Measurements from ENCODE around the gene HOATZ. TPM values are rescaled to one million over a fixed set of nuclear protein-coding genes. Genes with fewer than 3 reads are reported as not detected.

Gene HOATZ
- total and polyA plus RNA-seq, 2 experiments from 2014 or later, result not detected

DNA sequence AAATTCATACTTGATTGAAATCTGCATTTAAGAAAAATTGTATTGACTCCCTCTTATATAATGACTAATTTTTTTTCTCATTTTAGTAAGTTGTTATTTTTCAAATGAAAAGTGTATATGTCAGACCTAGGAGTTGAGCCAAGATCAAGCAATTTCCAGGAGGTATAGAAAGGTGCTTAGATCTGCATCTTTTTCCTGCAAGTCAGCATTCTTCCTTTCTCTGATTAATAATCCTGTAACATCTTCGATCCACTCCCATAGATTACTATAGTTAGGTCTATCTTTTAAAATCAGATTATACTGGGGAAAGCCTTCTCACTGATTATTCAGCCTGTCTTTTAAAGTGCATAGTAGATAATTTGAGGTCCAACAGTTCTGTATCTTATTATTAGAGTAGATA is 12.7 kb downstream of the HOATZ start:
- H3K4me3 ChIP-seq, result no peak overlapping the region
- no peaks in the 10 kb centered on the region for H3K9me3 ChIP-seq (ENCODE audit: low read depth)
- H3K79me2 ChIP-seq (ENCODE audit: insufficient read depth), result no peaks in the 10 kb centered on the region
- DNase-seq, result no peak
- H3K27me3 ChIP-seq (replicated peaks; ENCODE audit: insufficient read depth), result no peaks in the 10 kb centered on the region
- H3K9me2 ChIP-seq (ENCODE audit: insufficient read depth), result no peaks in the 10 kb centered on the region
- no peak overlapping the region for H3K27ac ChIP-seq
- H3K9ac ChIP-seq, result no peak overlapping the region
- no peak overlapping the region for H2AFZ ChIP-seq
- in situ Hi-C loops (cut with MboI), result no loop called here
- H4K20me1 ChIP-seq (ENCODE audit: insufficient read depth), result no peaks in the 10 kb centered on the region
- WGBS, 2 experiments (ENCODE audit: low coverage in 1 of 2, low lambda C conversion rate in 2 of 2, missing lambda C conversion rate in 2 of 2), result 92 to 94% methylated on average over 1 of the region's 1 CpG
- peaks cover 51% of the 10 kb centered on the region for H3K4me1 ChIP-seq (ENCODE audit: insufficient read depth)
- peaks cover 35% of the 10 kb centered on the region for H3F3A ChIP-seq (ENCODE audit: insufficient read depth)
- H3K36me3 ChIP-seq (ENCODE audit: low read depth), result no peaks in the 10 kb centered on the region
- TF ChIP-seq EZH2phosphoT487 (IDR thresholded peaks at IDR 0.05; ENCODE audit: insufficient read depth, low read depth) (no peak), EZH2 (IDR thresholded peaks at IDR 0.05; ENCODE audit: insufficient read depth, poor library complexity, severe bottlenecking) (no peak)
- no peak overlapping the region for H3K4me2 ChIP-seq (ENCODE audit: unreplicated experiment)

DNA sequence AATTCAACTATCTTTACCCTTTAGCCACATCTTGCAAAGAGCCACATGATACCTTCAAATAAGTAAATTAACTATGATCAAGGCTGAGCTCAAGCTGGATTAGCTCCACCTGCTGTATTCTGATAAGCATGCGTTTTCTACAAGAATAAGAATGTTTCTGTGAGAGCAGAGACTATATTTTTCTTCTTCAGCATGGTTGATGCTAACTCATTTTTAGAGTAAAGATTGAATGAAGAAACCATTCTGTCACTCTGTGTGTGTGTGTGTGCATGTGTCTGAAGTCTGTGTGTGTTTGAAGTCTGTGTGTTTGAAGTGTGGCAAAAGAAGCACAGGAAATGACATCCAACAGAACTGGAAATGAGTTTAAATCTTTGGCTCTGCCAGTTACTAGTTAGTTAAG is 14.0 kb downstream of the HOATZ start:
- Histone ChIP-seq H3K4me2 (ENCODE audit: unreplicated experiment) (no peak overlapping the region), H3K9me3 (ENCODE audit: low read depth) (no peaks in the 10 kb centered on the region), H3K79me2 (ENCODE audit: insufficient read depth) (no peaks in the 10 kb centered on the region), H3K9me2 (ENCODE audit: insufficient read depth) (no peaks in the 10 kb centered on the region), H3K9ac (no peak overlapping the region), H4K20me1 (ENCODE audit: insufficient read depth) (no peaks in the 10 kb centered on the region), H2AFZ (peak overlapping the region; percentile 5; the same call in 1 of the 2 replicates), H3K27ac (no peak overlapping the region), H3K27me3 (replicated peaks; ENCODE audit: insufficient read depth) (no peaks in the 10 kb centered on the region), H3F3A (ENCODE audit: insufficient read depth) (peaks cover 38% of the 10 kb centered on the region), H3K4me1 (ENCODE audit: insufficient read depth) (peaks cover 53% of the 10 kb centered on the region), H3K4me3 (no peak overlapping the region), H3K36me3 (ENCODE audit: low read depth) (no peaks in the 10 kb centered on the region)
- DNase-seq, result no peak
- no peak for TF ChIP-seq EZH2 (IDR thresholded peaks at IDR 0.05; ENCODE audit: insufficient read depth, poor library complexity, severe bottlenecking)
- TF ChIP-seq EZH2phosphoT487 (IDR thresholded peaks at IDR 0.05; ENCODE audit: insufficient read depth, low read depth), result no peak
- WGBS, 2 experiments (ENCODE audit: low coverage in 1 of 2, low lambda C conversion rate in 2 of 2, missing lambda C conversion rate in 2 of 2), result 56 to 65% methylated on average over 1 of the region's 1 CpG
- in situ Hi-C loops (cut with MboI), result no loop called here

DNA sequence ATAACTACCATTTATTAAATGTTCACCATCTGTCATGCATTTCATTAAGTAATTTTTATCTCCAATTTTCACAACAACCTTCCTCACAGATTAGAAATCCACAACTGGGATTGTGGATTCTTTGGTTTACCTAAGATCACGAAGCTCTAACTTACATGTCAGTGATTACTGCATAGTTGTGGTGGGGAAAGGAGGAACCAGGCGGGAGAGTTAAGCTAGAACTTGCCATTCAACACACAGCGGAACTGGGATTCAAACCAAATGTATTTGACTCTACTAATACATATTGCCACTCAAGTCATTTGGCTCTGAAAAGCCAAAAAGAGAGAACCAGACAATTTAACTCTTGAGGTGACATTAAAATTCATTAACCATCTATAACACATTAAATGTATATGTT is 15.5 kb downstream of the HOATZ start:
- no peak for DNase-seq
- no peaks in the 10 kb centered on the region for H3K9me2 ChIP-seq (ENCODE audit: insufficient read depth)
- H3K9ac ChIP-seq, result no peak overlapping the region
- no peak overlapping the region for H3K4me2 ChIP-seq (ENCODE audit: unreplicated experiment)
- in situ Hi-C loops (cut with MboI), result no loop called here
- 64 to 67% methylated on average over 3 of the region's 3 CpGs for WGBS, 2 experiments (ENCODE audit: low coverage in 1 of 2, low lambda C conversion rate in 2 of 2, missing lambda C conversion rate in 2 of 2)
- no peak overlapping the region for H3K4me3 ChIP-seq
- H3K79me2 ChIP-seq (ENCODE audit: insufficient read depth), result no peaks in the 10 kb centered on the region
- no peaks in the 10 kb centered on the region for H3K36me3 ChIP-seq (ENCODE audit: low read depth)
- peaks cover 38% of the 10 kb centered on the region for H3F3A ChIP-seq (ENCODE audit: insufficient read depth)
- peaks cover 53% of the 10 kb centered on the region for H3K4me1 ChIP-seq (ENCODE audit: insufficient read depth)
- H4K20me1 ChIP-seq (ENCODE audit: insufficient read depth), result no peaks in the 10 kb centered on the region
- no peaks in the 10 kb centered on the region for H3K27me3 ChIP-seq (replicated peaks; ENCODE audit: insufficient read depth)
- no peak overlapping the region for H3K27ac ChIP-seq
- H3K9me3 ChIP-seq (ENCODE audit: low read depth), result no peaks in the 10 kb centered on the region
- no peak overlapping the region for H2AFZ ChIP-seq
- TF ChIP-seq EZH2 (IDR thresholded peaks at IDR 0.05; ENCODE audit: insufficient read depth, poor library complexity, severe bottlenecking) (no peak), EZH2phosphoT487 (IDR thresholded peaks at IDR 0.05; ENCODE audit: insufficient read depth, low read depth) (no peak)

DNA sequence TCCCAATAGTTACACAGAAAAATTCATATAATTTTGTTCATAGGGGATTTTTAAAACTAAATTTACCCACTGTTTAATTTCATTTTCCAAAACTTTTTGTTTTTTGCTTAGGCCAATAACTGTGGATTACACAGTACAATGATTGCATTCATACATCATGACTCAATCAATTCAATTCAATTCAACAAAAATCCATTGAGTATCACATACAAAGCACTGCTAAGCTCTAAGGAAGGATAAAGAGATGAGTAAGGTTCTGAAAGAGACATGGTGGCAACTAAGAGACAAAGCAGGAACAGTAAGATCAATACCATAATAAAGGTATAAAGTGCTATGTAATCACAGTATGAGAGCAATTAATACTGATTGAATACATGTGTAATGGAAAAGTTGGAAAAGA is 16.6 kb downstream of the HOATZ start:
- Histone ChIP-seq H3K4me1 (ENCODE audit: insufficient read depth) (peaks cover 51% of the 10 kb centered on the region), H3K36me3 (ENCODE audit: low read depth) (no peaks in the 10 kb centered on the region), H3K9ac (peak overlapping the region; percentile 56), H3K9me3 (ENCODE audit: low read depth) (no peaks in the 10 kb centered on the region), H3K9me2 (ENCODE audit: insufficient read depth) (no peaks in the 10 kb centered on the region), H3K79me2 (ENCODE audit: insufficient read depth) (no peaks in the 10 kb centered on the region), H3K27ac (peak overlapping the region; percentile 89), H3K27me3 (replicated peaks; ENCODE audit: insufficient read depth) (no peaks in the 10 kb centered on the region), H3K4me3 (peak overlapping the region; percentile 52), H3K4me2 (ENCODE audit: unreplicated experiment) (peak overlapping the region; percentile 69), H3F3A (ENCODE audit: insufficient read depth) (peaks cover 36% of the 10 kb centered on the region), H4K20me1 (ENCODE audit: insufficient read depth) (no peaks in the 10 kb centered on the region), H2AFZ (no peak overlapping the region)
- TF ChIP-seq EZH2phosphoT487 (IDR thresholded peaks at IDR 0.05; ENCODE audit: insufficient read depth, low read depth) (no peak), EZH2 (IDR thresholded peaks at IDR 0.05; ENCODE audit: insufficient read depth, poor library complexity, severe bottlenecking) (no peak)
- in situ Hi-C loops (cut with MboI), result no loop called here
- DNase-seq, result peak; percentile 66
